Esophagus mucosa (tissue), 1 donor: ENCODE data around the gene HSD11B2. TPM values are rescaled to one million over a fixed set of nuclear protein-coding genes. Genes with fewer than 3 reads are reported as not detected.

Experiments
- ATAC-seq: fragments of 200-7000 bp; cut with Tn5 transposase; one replicate; pipeline ENCODE4 v1.9.1; 2020
- total RNA-seq: library from RNA; stranded (reverse); gene quantifications from one replicate; pipeline ENCODE4 v1.2.4, GENCODE V29; 2023
- donor health status: DM: yes; HTN: yes; CAD: no.

Gene HSD11B2
- total RNA-seq, 1 donor from 2014 or later, result 6.6 TPM

- peak; percentile 95 for ATAC-seq
These were observed 50.1 kb downstream of the HSD11B2 start, which contains the start of gene ATP6V0D1 for GRCh38 chr16:67480833-67481560. Gene ATP6V0D1 (minus strand): TSS chr16:67481157. CDS start chr16:67481086, 71 bp downstream.

GRCh38 chr16:67481561-67482232 lies 50.8 kb downstream of the HSD11B2 start:
- peak; percentile 5 for ATAC-seq

GRCh38 chr16:67482233-67482924 lies 51.5 kb downstream of the HSD11B2 start:
- no peak for ATAC-seq

- no peak for ATAC-seq
These were observed 52.2 kb downstream of the HSD11B2 start, which contains the start of gene AGRP for GRCh38 chr16:67483150-67483549. Gene AGRP (minus strand): TSS chr16:67483547. CDS start chr16:67483398, 149 bp downstream.

- no peak for ATAC-seq
These were observed 53.0 kb downstream of the HSD11B2 start for GRCh38 chr16:67483731-67484525.

- ATAC-seq, result no peak
These were observed 55.9 kb downstream of the HSD11B2 start for GRCh38 chr16:67486805-67487204.

Other genes with a start within 250 kb of the HSD11B2 start
- gene MATCAP1, start 247.2 kb upstream of the HSD11B2 start, total RNA-seq, result 7.8 TPM
- gene EXOC3L1, start 241.0 kb upstream of the HSD11B2 start, total RNA-seq, result 1.4 TPM
- gene E2F4, start 239.0 kb upstream of the HSD11B2 start, total RNA-seq, result 36.6 TPM
- gene ELMO3, start 232.0 kb upstream of the HSD11B2 start, total RNA-seq, result 26.3 TPM
- 25.3 TPM for gene TMEM208, start 204.0 kb upstream of the HSD11B2 start, total RNA-seq
- 7.4 TPM for gene FHOD1, start 183.6 kb upstream of the HSD11B2 start, total RNA-seq
- 0.08 TPM for gene SLC9A5, start 182.1 kb upstream of the HSD11B2 start, total RNA-seq
- gene PLEKHG4, start 151.6 kb upstream of the HSD11B2 start, total RNA-seq, result 4.9 TPM
- not detected for gene KCTD19, start 104.4 kb upstream of the HSD11B2 start, total RNA-seq
- gene LRRC36, start 104.3 kb upstream of the HSD11B2 start, total RNA-seq, result not detected
- gene TPPP3, start 37.6 kb upstream of the HSD11B2 start, total RNA-seq, result 3.7 TPM
- 3.8 TPM for gene ZDHHC1, start 14.6 kb upstream of the HSD11B2 start, total RNA-seq
- gene ATP6V0D1, start 50.0 kb downstream of the HSD11B2 start, total RNA-seq, result 80.9 TPM
- not detected for gene AGRP, start 52.4 kb downstream of the HSD11B2 start, total RNA-seq
- 14.3 TPM for gene RIPOR1, start 97.7 kb downstream of the HSD11B2 start, total RNA-seq
- gene CTCF, start 131.4 kb downstream of the HSD11B2 start, total RNA-seq, result 28.3 TPM
- 2.4 TPM for gene CARMIL2, start 214.0 kb downstream of the HSD11B2 start, total RNA-seq
- gene ACD, start 229.1 kb downstream of the HSD11B2 start, total RNA-seq, result 7.8 TPM
- 1.8 TPM for gene PARD6A, start 229.8 kb downstream of the HSD11B2 start, total RNA-seq
- gene ENKD1, start 235.6 kb downstream of the HSD11B2 start, total RNA-seq, result 3.8 TPM
- gene C16orf86, start 235.7 kb downstream of the HSD11B2 start, total RNA-seq, result 0.84 TPM